Ishikawa (cell line): ENCODE results near the gene ZRANB3.

Source experiments
- CEBPB ChIP-seq: IDR thresholded peaks from 2 replicates; pipeline ENCODE4 v1.6.1; 2012
- CREB1 ChIP-seq: IDR thresholded peaks from 2 replicates; pipeline ENCODE4 v1.6.1; 2012; ENCODE audit warnings: low read depth
- EGR1 ChIP-seq: IDR thresholded peaks from 2 replicates; pipeline ENCODE4 v1.6.1; 2012
- EP300 ChIP-seq: IDR thresholded peaks from 2 replicates; pipeline ENCODE4 v1.6.1; 2012; ENCODE audit warnings: borderline replicate concordance
- FOXM1 ChIP-seq: IDR thresholded peaks from 2 replicates; pipeline ENCODE4 v1.6.1; 2012; ENCODE audit warnings: low read depth, borderline replicate concordance
- MAX ChIP-seq: IDR thresholded peaks from 2 replicates; pipeline ENCODE4 v1.6.1; 2012
- NFIC ChIP-seq: IDR thresholded peaks from 2 replicates; pipeline ENCODE4 v1.6.1; 2012
- RAD21 ChIP-seq: IDR thresholded peaks from 2 replicates; pipeline ENCODE4 v1.6.1; 2012; ENCODE audit warnings: low read depth
- REST ChIP-seq: IDR thresholded peaks from 2 replicates; pipeline ENCODE4 v1.6.1; 2012; ENCODE audit warnings: low read depth, mild to moderate bottlenecking
- TAF1 ChIP-seq: IDR thresholded peaks from 2 replicates; pipeline ENCODE4 v1.6.1; 2012; ENCODE audit warnings: low read depth, mild to moderate bottlenecking
- TCF12 ChIP-seq: IDR thresholded peaks from 2 replicates; pipeline ENCODE4 v1.6.1; 2012; ENCODE audit warnings: low read depth
- TEAD4 ChIP-seq: IDR thresholded peaks from 2 replicates; pipeline ENCODE4 v1.6.1; 2012
- YY1 ChIP-seq: IDR thresholded peaks from 2 replicates; pipeline ENCODE4 v1.6.1; 2012; ENCODE audit warnings: low read depth
- ZBTB7A ChIP-seq: IDR thresholded peaks from 2 replicates; pipeline ENCODE4 v1.6.1; 2012; ENCODE audit warnings: low read depth

- TF ChIP-seq EP300 = no peak
- no peak for TF ChIP-seq TAF1
- no peak for TF ChIP-seq MAX
- TF ChIP-seq RAD21 = no peak
- no peak for TF ChIP-seq CREB1
- no peak for TF ChIP-seq CEBPB
- TF ChIP-seq EGR1 = no peak
- TF ChIP-seq YY1 = no peak
- TF ChIP-seq TEAD4 = no peak
- TF ChIP-seq ZBTB7A = no peak
- TF ChIP-seq FOXM1 = no peak
- no peak for TF ChIP-seq NFIC
- no peak for TF ChIP-seq REST
- no peak for TF ChIP-seq TCF12
Observed at GRCh38 chr2:135456835-135457234, 74.2 kb downstream of the ZRANB3 start.
